Ascending aorta (tissue), 2 donors: Measurements from ENCODE around the gene PALD1. TPM values are rescaled to one million over a fixed set of nuclear protein-coding genes. Genes with fewer than 3 reads are reported as not detected.

Experiments used
- DNase-seq, 2 donors: peaks; one replicate each; pipeline ENCODE4 v3.0.0-alpha.2; 2019; ENCODE audit warnings: low spot score in 2 of 2
- H3K27ac ChIP-seq, 2 donors: fragments of 200-600 bp; sonication (generic); one replicate each; pipeline ENCODE4 v1.5.1; 2016 to 2017; ENCODE audit warnings: mild to moderate bottlenecking in 1 of 2
- H3K27me3 ChIP-seq: fragments of 200-600 bp; sonication (generic); one replicate; pipeline ENCODE4 v1.5.1; 2017
- H3K36me3 ChIP-seq, 2 donors: fragments of 200-600 bp; sonication (generic); one replicate each; pipeline ENCODE4 v1.5.1; 2016
- H3K4me1 ChIP-seq, 2 donors: fragments of 200-600 bp; sonication (generic); one replicate each; pipeline ENCODE4 v1.5.1; 2016 to 2017; ENCODE audit warnings: mild to moderate bottlenecking in 1 of 2
- H3K4me3 ChIP-seq, 2 donors: fragments of 200-600 bp; sonication (generic); one replicate each; pipeline ENCODE4 v1.5.1; 2016 to 2017; ENCODE audit warnings: mild to moderate bottlenecking in 1 of 2
- H3K9me3 ChIP-seq, 2 donors: fragments of 200-600 bp; sonication (generic); one replicate each; pipeline ENCODE4 v1.5.1; 2016
- CTCF ChIP-seq, 3 experiments: fragments of 200-600 bp in 2 of 3; fragments of 450-650 bp in 1 of 3; sonication (generic) in 2 of 3; IDR thresholded peaks; one replicate each; pipeline ENCODE4 v1.5.1; 2016 to 2019; ENCODE audit warnings: antibody characterized with exemption in 3 of 3, mild to moderate bottlenecking in 1 of 3, moderate library complexity in 1 of 3
- intact Hi-C: fragments of 100-400 bp; cut with DNase I; formaldehyde crosslinking; loops from one replicate; pipeline ENCODE4 v1.15.1; 2023
- total RNA-seq: library from RNA; depleted of rRNA; stranded (reverse); fragments of >200 nt; gene quantifications from one replicate; pipeline ENCODE4 v1.1.0, GENCODE V29; 2016

The PALD1 gene
- total RNA-seq, 1 donor from 2014 or later = 21.7 TPM

- no peak for TF ChIP-seq CTCF (IDR thresholded peaks at IDR 0.05)
- Histone ChIP-seq H3K36me3 (no peaks in the 10 kb centered on the region), H3K9me3 (no peaks in the 10 kb centered on the region), H3K4me3 (no peak overlapping the region), H3K27me3 (no peaks in the 10 kb centered on the region), H3K27ac (no peak overlapping the region), H3K4me1 (no peaks in the 10 kb centered on the region)
- intact Hi-C loops = no loop called here
- DNase-seq = no peak
Measured at GRCh38 chr10:70589762-70590654, 111.4 kb downstream of the PALD1 start.

GRCh38 chr10:70590655-70591416 is 112.3 kb downstream of the PALD1 start:
- Histone ChIP-seq H3K4me1 (no peaks in the 10 kb centered on the region), H3K27ac (no peak overlapping the region), H3K9me3 (no peaks in the 10 kb centered on the region), H3K4me3 (no peak overlapping the region), H3K36me3 (no peaks in the 10 kb centered on the region), H3K27me3 (no peaks in the 10 kb centered on the region)
- intact Hi-C loops = no loop called here
- TF ChIP-seq CTCF (IDR thresholded peaks at IDR 0.05) = no peak
- peak in 1 of 2 donors; percentile 52 for DNase-seq

GRCh38 chr10:70592186-70592735 is 113.7 kb downstream of the PALD1 start:
- H3K27me3 ChIP-seq = no peaks in the 10 kb centered on the region
- DNase-seq = no peak
- no peak overlapping the region for H3K27ac ChIP-seq
- H3K4me3 ChIP-seq = no peak overlapping the region
- no peaks in the 10 kb centered on the region for H3K36me3 ChIP-seq
- no peak for TF ChIP-seq CTCF (IDR thresholded peaks at IDR 0.05)
- no peaks in the 10 kb centered on the region for H3K9me3 ChIP-seq
- intact Hi-C loops = no loop called here
- H3K4me1 ChIP-seq = no peaks in the 10 kb centered on the region

GRCh38 chr10:70592746-70593512 is 114.4 kb downstream of the PALD1 start:
- H3K4me3 ChIP-seq = no peak overlapping the region
- H3K27ac ChIP-seq = no peak overlapping the region
- no peaks in the 10 kb centered on the region for H3K4me1 ChIP-seq
- intact Hi-C loops = no loop called here
- peak in 1 of 2 donors; percentile 53 for DNase-seq
- H3K36me3 ChIP-seq = no peaks in the 10 kb centered on the region
- H3K27me3 ChIP-seq = no peaks in the 10 kb centered on the region
- H3K9me3 ChIP-seq = no peaks in the 10 kb centered on the region
- no peak for TF ChIP-seq CTCF (IDR thresholded peaks at IDR 0.05)

- Histone ChIP-seq H3K4me1 (no peaks in the 10 kb centered on the region), H3K27ac (no peak overlapping the region), H3K4me3 (no peak overlapping the region), H3K9me3 (no peaks in the 10 kb centered on the region), H3K36me3 (no peaks in the 10 kb centered on the region), H3K27me3 (no peaks in the 10 kb centered on the region)
- no peak for TF ChIP-seq CTCF (IDR thresholded peaks at IDR 0.05)
- intact Hi-C loops = no loop called here
- DNase-seq = peak in 1 of 2 donors; percentile 18
Measured at GRCh38 chr10:70593513-70593890, 114.9 kb downstream of the PALD1 start.
